ENCODE data around the gene DIP2C.
"Not testable (repeated sequence)": the region's sequence is repeated elsewhere in the genome, so short reads cannot be mapped to it uniquely, and the experiment has no call there.

DIP2C gene

GRCh38 chr10:381805-382204 is 307.7 kb downstream of the DIP2C start:
- DNase-seq: no peak

- DNase-seq: no peak
Measured at GRCh38 chr10:381346-381745, 308.1 kb downstream of the DIP2C start.

GRCh38 chr10:380313-380940 is 309.0 kb downstream of the DIP2C start:
- DNase-seq: no peak

- no peak for DNase-seq
Measured at GRCh38 chr10:378930-379704, 310.4 kb downstream of the DIP2C start.

- no peak for DNase-seq
Measured at GRCh38 chr10:378230-378929, 311.1 kb downstream of the DIP2C start.

GRCh38 chr10:377228-377627 is 312.2 kb downstream of the DIP2C start:
- no peak for DNase-seq

GRCh38 chr10:375815-376505 is 313.5 kb downstream of the DIP2C start:
- DNase-seq: no peak

- DNase-seq: no peak
Measured at GRCh38 chr10:374354-374753, 315.1 kb downstream of the DIP2C start.

- DNase-seq: no peak
Measured at GRCh38 chr10:373526-374309, 315.8 kb downstream of the DIP2C start.

- no peak for DNase-seq
Measured at GRCh38 chr10:373015-373414, 316.5 kb downstream of the DIP2C start.

- DNase-seq: no peak
Measured at GRCh38 chr10:372566-372965, 316.9 kb downstream of the DIP2C start.

- no peak for DNase-seq
Measured at GRCh38 chr10:371515-371914, 318.0 kb downstream of the DIP2C start.

GRCh38 chr10:370449-370825 is 319.0 kb downstream of the DIP2C start:
- no peak for DNase-seq

- DNase-seq: no peak
Measured at GRCh38 chr10:369684-370448, 319.6 kb downstream of the DIP2C start.

- DNase-seq: no peak
Measured at GRCh38 chr10:369221-369683, 320.2 kb downstream of the DIP2C start.

- no peak for DNase-seq
Measured at GRCh38 chr10:368579-369220, 320.8 kb downstream of the DIP2C start.

GRCh38 chr10:368107-368506 is 321.4 kb downstream of the DIP2C start:
- DNase-seq: not testable (repeated sequence)

GRCh38 chr10:367636-368035 is 321.8 kb downstream of the DIP2C start:
- no peak for DNase-seq

- no peak for DNase-seq
Measured at GRCh38 chr10:366186-366585, 323.3 kb downstream of the DIP2C start.

GRCh38 chr10:364267-364775 is 325.1 kb downstream of the DIP2C start:
- no peak for DNase-seq

GRCh38 chr10:363152-363551 is 326.3 kb downstream of the DIP2C start:
- no peak for DNase-seq
